ENCODE results near the gene ANKS1B.
"Not testable (repeated sequence)": the region's sequence is repeated elsewhere in the genome, so short reads cannot be mapped to it uniquely, and the experiment has no call there.

Gene ANKS1B

DNA sequence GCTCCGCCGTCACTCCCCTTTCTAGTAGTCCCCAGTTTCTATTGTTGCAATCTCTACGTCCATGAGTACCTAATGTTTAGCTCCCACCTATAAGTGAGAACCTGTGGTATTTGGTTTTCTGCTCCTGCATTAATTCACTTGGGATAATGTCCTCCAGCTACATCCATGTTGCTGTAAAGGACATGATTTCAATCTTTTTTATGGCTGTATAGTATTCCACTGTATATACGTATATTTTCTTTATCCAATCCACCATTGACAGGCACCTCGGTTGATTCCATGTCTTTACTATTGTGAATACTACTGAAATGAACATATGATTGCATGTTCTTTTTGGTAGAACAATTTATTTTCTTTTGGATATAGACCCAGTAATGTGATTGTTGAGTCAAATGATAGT, 114.7 kb downstream of the ANKS1B start:
- DNase-seq (ENCODE audit: low spot score), result no peak

DNA sequence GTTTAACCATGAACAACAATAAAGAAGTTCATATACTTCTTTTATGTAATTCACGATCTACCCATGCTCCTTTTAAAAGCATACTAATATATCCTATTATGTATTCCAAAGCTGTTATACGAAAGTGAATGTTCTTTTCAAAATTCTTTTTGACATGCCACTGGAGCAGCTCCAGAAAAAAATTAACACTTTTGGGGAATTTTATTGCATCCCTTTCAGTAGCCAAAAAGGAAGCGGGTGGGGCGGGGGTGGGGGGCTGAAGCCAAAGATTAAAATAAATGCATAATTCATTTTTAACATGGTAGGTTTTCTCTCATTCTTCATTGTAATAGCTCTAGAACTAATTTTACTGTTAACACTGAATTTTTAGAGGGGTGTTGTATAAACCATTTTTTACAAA, 123.0 kb downstream of the ANKS1B start:
- no peak for DNase-seq (ENCODE audit: low spot score)

DNA sequence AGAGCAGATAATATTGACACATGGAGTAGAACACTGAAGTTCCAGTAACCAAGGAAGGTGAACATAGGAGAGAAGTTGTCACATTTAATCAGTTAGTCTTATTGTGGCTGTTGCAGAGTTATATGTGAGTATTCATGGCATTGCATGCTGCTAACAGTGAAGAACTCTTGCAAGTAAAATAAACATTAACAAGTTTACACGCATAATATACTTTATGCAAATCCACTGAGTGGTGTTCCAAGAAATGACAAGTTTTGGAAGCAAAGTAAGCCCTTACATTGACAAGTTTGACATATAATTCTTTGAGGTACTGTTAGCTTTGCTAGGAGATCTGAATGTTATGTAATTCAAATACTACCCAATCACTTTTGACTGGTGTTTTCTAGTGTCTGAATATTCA, 125.6 kb downstream of the ANKS1B start:
- DNase-seq (ENCODE audit: low spot score), result no peak

GRCh38 chr12:99852666-99853065, 132.1 kb downstream of the ANKS1B start:
- no peak for DNase-seq (ENCODE audit: low spot score)

GRCh38 chr12:99847936-99848335, 136.8 kb downstream of the ANKS1B start:
- no peak for DNase-seq (ENCODE audit: low spot score)

- DNase-seq (ENCODE audit: low spot score), result no peak
Measured at GRCh38 chr12:99834710-99835109, 150.0 kb downstream of the ANKS1B start.

- no peak for DNase-seq (ENCODE audit: low spot score)
Measured at GRCh38 chr12:99833397-99833796, 151.3 kb downstream of the ANKS1B start.

DNA sequence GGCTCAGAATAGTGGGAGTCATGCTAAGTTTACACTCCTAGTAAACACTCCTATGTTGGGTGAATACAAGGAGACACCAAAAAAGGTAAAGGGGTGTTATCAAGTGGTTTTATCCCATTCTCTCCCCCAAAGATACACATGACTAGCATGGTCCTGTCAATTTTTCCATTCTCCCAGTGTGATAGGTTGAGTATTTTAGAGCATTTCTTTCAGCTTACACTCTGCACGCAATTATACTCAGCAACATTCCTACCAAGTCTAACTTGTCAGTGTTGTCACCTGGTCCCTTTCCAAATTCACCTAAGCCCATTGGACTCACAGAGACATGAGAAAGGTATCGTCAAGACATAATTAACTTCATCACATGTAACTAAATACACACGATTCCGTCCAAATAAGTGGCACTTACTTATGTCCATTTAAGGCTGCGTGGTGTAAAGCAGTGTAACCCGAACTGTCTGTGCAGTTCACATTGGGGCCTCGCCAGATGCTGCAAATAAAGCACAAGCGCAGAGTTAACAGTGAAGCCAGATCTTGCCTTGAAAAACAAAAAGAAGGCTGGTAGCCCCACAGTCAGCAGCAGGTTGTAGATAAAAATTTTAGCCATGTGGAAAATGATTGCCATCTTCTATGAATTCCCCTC, 159.7 kb downstream of the ANKS1B start:
- no peak for DNase-seq (ENCODE audit: low spot score)

DNA sequence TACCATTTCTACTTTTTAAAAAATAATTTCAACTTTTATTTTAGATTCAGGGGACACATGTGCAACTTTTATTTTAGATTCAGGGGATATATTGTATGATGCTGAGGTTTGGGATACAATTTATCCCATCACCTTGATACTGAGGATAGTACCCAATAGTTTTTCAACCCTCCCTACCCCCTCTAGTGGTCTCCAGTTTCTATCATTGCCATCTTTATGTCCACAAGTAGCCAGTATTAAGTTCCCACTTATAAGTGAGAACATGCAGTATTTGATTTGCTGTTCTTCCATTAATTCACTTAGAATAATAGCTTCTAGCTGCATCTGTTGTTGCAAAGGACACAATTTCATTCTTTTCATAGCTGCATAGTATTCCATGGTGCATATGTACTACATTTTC, 162.5 kb downstream of the ANKS1B start:
- DNase-seq (ENCODE audit: low spot score), result no peak

- no peak for DNase-seq (ENCODE audit: low spot score)
Measured at GRCh38 chr12:99810718-99811593, 173.8 kb downstream of the ANKS1B start.

- DNase-seq (ENCODE audit: low spot score), result no peak
Measured at GRCh38 chr12:99809909-99810308, 174.8 kb downstream of the ANKS1B start.

DNA sequence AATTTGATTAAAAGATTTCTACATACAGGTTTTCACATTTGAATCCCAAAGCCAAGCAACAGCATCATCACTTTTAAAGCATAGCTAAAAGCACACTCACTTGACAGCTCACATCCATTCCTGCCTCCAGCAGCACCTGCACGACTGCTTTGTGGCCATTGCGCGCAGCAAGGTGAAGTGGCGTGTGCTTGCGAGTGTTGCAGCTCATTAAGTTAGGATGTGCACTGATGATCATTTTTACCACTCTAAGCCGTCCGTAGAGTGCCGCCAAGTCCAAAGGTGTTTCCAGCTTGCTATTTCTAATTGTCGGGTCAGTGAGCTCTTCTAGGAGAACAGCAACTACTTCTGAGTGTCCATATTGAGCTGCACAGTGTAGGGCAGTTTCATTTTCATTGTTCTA, 178.4 kb downstream of the ANKS1B start:
- no peak for DNase-seq (ENCODE audit: low spot score)

DNA sequence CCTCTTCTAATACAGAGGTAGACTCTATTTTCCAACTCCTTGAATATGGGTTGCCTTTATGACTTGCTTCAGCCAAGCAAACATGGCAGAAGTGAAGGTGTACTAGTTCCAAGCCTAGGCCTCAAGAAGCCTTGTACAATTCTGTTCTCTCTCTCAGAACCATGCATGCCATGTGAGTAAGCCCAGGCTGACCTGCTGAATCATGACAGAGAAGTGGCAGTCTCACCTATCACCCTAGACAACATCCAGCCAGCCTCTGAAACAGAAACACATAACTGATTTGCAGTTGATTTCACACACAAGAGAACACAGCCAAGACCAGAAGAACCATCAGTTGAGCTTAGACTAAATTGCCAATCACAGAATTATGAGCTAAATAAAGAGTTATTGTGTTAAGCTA, 180.0 kb downstream of the ANKS1B start:
- DNase-seq (ENCODE audit: low spot score), result no peak

GRCh38 chr12:99800605-99801004, 184.1 kb downstream of the ANKS1B start:
- no peak for DNase-seq (ENCODE audit: low spot score)

- DNase-seq (ENCODE audit: low spot score), result not testable (repeated sequence)
Measured at GRCh38 chr12:99797931-99798330, 186.8 kb downstream of the ANKS1B start.

DNA sequence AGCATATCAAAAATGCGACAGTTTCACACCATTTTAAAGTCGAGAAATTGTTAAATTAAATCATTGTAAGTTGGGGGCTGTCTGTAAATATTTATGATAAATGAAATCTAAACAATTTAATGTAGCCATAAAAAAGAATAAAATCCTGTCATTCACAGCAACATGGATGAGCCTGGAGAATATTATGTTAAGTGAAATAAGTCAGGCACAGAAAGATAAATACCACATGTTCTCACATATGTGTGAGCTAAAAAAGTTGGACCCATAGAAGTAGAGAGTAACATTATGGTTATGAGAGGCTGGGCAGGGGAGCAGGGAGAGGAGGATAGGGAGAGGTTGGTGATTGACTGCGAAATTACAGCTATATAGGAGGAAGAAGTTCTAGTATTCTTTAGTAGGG, 201.3 kb downstream of the ANKS1B start:
- DNase-seq (ENCODE audit: low spot score), result no peak

DNA sequence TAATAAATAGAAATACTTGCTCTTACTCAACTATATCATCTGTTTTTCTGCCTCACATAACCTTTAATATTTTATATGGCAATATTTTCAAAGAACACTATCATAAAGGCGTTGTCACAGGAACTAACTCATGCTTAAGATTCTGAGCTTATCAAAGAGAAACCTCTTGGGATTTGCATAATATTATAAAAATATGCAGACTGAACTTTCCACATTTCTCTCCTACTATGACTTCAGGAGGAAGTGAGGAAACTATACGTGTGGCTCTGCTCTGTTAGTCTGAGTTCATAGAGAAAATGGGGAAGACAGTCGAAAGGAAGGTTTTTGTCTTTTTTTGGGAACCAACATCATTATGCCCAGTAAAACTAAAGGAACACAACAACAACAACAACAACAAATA, 212.5 kb downstream of the ANKS1B start:
- DNase-seq (ENCODE audit: low spot score), result no peak

- DNase-seq (ENCODE audit: low spot score), result no peak
Measured at GRCh38 chr12:99771659-99772058, 213.1 kb downstream of the ANKS1B start.

DNA sequence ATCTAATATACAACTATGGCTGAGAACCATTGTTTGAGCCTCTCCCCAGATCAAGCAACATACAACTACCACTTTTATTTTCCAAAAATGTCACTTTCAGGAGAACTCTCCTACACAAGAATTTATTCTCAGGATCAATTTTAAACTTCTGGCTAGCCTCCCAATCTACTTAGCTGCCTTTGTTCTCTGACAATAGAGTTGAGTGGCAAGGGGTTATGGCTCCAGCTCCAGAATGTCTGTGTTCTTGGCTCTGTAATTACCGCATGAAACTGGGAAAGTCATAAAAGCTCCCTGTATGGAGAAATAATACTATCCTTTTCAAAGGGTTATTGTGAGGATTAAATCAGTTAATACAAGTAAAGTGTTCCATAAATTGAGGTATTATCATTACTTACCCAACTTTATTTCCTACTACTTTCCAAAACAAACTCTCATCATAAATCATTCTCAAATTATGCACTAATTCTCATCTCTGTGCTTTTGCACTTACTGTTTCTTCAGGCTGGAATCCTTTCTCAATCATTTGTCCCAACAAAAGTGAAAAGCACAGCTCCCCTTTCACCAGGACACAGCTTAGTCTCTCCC, 215.2 kb downstream of the ANKS1B start:
- no peak for DNase-seq (ENCODE audit: low spot score)

DNA sequence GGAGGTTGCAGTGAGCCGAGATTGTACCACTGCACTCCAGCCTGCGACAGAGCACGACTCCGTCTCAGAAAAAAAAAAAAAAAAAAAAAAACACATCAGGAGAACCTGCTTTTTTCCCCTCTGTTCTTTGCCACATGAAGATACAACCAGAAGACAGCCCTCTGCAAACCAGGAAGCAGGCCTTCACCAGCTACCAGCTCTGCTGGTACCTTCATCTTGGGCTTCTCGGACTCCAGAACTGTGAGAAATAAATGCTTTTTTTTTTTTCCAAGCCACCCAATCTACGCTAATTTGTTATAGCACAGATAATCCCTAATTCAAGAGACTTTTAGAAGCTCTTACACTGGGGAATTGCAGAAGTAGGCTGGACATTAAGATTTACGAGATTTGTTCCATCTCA, 216.0 kb downstream of the ANKS1B start:
- no peak for DNase-seq (ENCODE audit: low spot score)

GRCh38 chr12:99767809-99768208, 216.9 kb downstream of the ANKS1B start:
- DNase-seq (ENCODE audit: low spot score), result no peak

DNA sequence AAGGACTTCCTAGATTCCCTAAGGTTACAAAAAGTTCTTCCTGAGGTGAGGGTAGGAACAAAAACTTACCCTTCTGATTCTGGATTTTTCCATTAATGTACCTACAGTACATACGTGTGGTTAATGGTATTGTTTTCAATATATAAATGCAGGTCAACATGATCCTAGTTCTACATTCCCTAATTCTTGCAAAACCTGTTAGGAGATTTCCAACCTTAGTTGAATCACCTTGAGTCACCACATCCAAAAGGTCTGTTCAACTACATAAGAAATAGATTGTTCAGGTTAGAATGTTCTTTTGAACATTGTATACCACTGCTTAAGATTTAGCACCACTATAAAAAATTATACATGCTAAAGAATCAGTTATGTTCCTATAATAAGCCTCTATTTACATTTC, 218.3 kb downstream of the ANKS1B start:
- no peak for DNase-seq (ENCODE audit: low spot score)

GRCh38 chr12:99765469-99766114, 219.1 kb downstream of the ANKS1B start:
- DNase-seq (ENCODE audit: low spot score), result no peak

Data from CD4-positive, alpha-beta T cell treated with Interleukin-6 at 100 ng/mL for 8 hours (primary cell).